ENCODE results near the gene PRKAR2B. TPM values are rescaled to one million over a fixed set of nuclear protein-coding genes. Genes with fewer than 3 reads are reported as not detected.

PRKAR2B gene
- polyA plus RNA-seq, 1 of the 3 experiments (the other 2 are of a cell fraction), result 17.3 TPM

DNA sequence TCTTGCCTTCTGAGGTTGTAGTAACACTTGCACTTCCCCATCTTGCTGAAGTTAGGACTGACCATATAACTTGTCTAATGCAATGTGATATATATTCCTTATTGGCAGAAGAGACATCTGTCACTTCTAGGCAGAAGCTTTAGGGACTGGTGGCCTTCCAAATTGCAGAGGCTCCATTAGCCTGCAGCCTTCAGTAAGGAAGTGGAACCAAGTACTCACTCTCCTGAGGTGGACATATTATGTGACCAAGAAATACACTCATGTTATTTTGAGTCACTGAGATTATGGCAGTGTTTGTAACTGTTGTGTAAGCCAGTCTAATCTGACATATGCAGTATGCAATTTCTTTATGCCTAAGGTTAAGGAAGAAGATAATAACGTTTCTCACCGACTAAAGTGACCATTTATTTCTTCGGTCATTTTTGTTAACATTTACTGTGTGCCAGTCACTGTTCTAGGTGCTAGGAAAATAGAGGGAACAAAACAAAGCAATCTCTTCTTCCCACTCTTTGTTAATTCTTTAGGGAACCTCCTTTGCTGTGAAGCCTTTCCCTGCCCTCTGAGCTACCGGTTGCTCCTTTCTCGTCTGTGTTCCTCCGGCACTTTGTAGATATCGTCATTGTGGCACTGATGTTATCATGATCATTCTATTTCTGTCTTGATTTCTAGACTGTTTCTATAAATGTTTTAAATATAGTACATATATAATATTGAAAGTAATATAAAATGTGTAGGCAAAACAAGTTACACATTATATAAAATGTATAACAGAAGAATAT lies 71.4 kb downstream of the PRKAR2B start:
- no peaks in the 10 kb centered on the region for H3K79me2 ChIP-seq (ENCODE audit: insufficient read depth)
- H3K9ac ChIP-seq, result no peak overlapping the region
- TF ChIP-seq MEF2A (IDR thresholded peaks at IDR 0.05; ENCODE audit: borderline replicate concordance, low read depth) (no peak), USF2 (IDR thresholded peaks at IDR 0.05; ENCODE audit: borderline replicate concordance, low read depth, low read length) (no peak), NRF1 (IDR thresholded peaks at IDR 0.05; ENCODE audit: low read depth, low read length) (no peak), FOXJ3 (CRISPR knock-in tag; IDR thresholded peaks at IDR 0.05) (no peak), ELF1 (IDR thresholded peaks at IDR 0.05) (no peak), MAX (IDR thresholded peaks at IDR 0.05; ENCODE audit: low read depth) (no peak), GATA2 (CRISPR knock-in tag; IDR thresholded peaks at IDR 0.05) (no peak), NFIC (IDR thresholded peaks at IDR 0.05; ENCODE audit: borderline replicate concordance) (no peak), RXRA (IDR thresholded peaks at IDR 0.05; ENCODE audit: borderline replicate concordance, low read depth) (no peak), RAD21 (IDR thresholded peaks at IDR 0.05; ENCODE audit: low read length) (no peak), RFX5 (IDR thresholded peaks at IDR 0.05; ENCODE audit: low read length) (no peak), GABPA (IDR thresholded peaks at IDR 0.05; ENCODE audit: low read depth) (no peak)
- TF ChIP-seq, protein P1, sequence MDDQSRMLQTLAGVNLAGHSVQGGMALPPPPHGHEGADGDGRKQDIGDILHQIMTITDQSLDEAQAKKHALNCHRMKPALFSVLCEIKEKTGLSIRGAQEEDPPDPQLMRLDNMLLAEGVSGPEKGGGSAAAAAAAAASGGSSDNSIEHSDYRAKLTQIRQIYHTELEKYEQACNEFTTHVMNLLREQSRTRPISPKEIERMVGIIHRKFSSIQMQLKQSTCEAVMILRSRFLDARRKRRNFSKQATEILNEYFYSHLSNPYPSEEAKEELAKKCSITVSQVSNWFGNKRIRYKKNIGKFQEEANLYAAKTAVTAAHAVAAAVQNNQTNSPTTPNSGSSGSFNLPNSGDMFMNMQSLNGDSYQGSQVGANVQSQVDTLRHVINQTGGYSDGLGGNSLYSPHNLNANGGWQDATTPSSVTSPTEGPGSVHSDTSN (IDR thresholded peaks at IDR 0.05), result no peak
- TF ChIP-seq, protein P2, sequence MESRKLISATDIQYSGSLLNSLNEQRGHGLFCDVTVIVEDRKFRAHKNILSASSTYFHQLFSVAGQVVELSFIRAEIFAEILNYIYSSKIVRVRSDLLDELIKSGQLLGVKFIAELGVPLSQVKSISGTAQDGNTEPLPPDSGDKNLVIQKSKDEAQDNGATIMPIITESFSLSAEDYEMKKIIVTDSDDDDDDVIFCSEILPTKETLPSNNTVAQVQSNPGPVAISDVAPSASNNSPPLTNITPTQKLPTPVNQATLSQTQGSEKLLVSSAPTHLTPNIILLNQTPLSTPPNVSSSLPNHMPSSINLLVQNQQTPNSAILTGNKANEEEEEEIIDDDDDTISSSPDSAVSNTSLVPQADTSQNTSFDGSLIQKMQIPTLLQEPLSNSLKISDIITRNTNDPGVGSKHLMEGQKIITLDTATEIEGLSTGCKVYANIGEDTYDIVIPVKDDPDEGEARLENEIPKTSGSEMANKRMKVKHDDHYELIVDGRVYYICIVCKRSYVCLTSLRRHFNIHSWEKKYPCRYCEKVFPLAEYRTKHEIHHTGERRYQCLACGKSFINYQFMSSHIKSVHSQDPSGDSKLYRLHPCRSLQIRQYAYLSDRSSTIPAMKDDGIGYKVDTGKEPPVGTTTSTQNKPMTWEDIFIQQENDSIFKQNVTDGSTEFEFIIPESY (IDR thresholded peaks at IDR 0.05; ENCODE audit: borderline replicate concordance, low read depth), result no peak
- peaks cover 5 to 16% of the 10 kb centered on the region in 2 experiments; a peak in 3 of 4 replicates for H3K4me1 ChIP-seq (ENCODE audit: control insufficient read depth in 1 of 2, insufficient read depth in 2 of 2, low read depth in 1 of 2, low read length in 1 of 2)
- CTCF ChIA-PET, result interaction anchor here (1.9 kb wide), 1 partner anchor 34 kb away, joined by 4 read pairs; no protein-coding TSS in a partner anchor
- no peaks in the 10 kb centered on the region for H3K9me2 ChIP-seq
- no peaks in the 10 kb centered on the region for H3K9me3 ChIP-seq
- peaks cover 9% of the 10 kb centered on the region for H3F3A ChIP-seq (replicated peaks; ENCODE audit: insufficient read depth)
- no peak overlapping the region for H3K27ac ChIP-seq (ENCODE audit: low read depth in 2 of 2, low read length in 1 of 2)
- 95% methylated on average over 7 of the region's 7 CpGs for WGBS (ENCODE audit: low lambda C conversion rate)
- H2AFZ ChIP-seq (ENCODE audit: low read depth), result no peak overlapping the region
- POLR2A ChIA-PET, result interaction anchor here (1.2 kb wide), 1 partner anchor 29 kb away, joined by 3 read pairs; no protein-coding TSS in a partner anchor
- H3K36me3 ChIP-seq (replicated peaks in 1 of 2; ENCODE audit: control insufficient read depth in 1 of 2, insufficient read depth in 2 of 2, low read length in 1 of 2), result no peaks in the 10 kb centered on the region
- DNase-seq, result no peak
- no peaks in the 10 kb centered on the region for H3K27me3 ChIP-seq (ENCODE audit: insufficient read depth)
- no peak overlapping the region for H3K4me2 ChIP-seq
- H4K20me1 ChIP-seq (ENCODE audit: insufficient read depth), result no peaks in the 10 kb centered on the region
- H3K4me3 ChIP-seq (ENCODE audit: low read depth in 2 of 2, low read length in 1 of 2), result no peak overlapping the region

Data from SK-N-SH (cell line).